GM23338 (cell line): ENCODE data around the gene ITPR2. TPM values are rescaled to one million over a fixed set of nuclear protein-coding genes. Genes with fewer than 3 reads are reported as not detected.

ENCODE experiments used
- ATAC-seq: fragments of 200-7000 bp; cut with Tn5 transposase; 3 replicates; pipeline ENCODE4 v1.9.1; 2020
- DNase-seq: peaks from one replicate; pipeline ENCODE4 v3.0.0-alpha.2; 2015; ENCODE audit warnings: low spot score
- H2AFZ ChIP-seq: fragments of 200-600 bp; sonication (generic); 2 replicates; pipeline ENCODE4 v1.8.0; 2016; ENCODE audit warnings: antibody characterized with exemption, mild to moderate bottlenecking, moderate library complexity
- H3F3A ChIP-seq: fragments of 200-600 bp; sonication (generic); replicated peaks from 2 replicates; pipeline ENCODE4 v1.8.0; 2017; ENCODE audit warnings: antibody characterized with exemption, mixed run types, low read depth
- H3K27ac ChIP-seq: fragments of 200-600 bp; sonication (generic); 2 replicates; pipeline ENCODE4 v1.6.1; 2016; ENCODE audit warnings: low read depth
- H3K27me3 ChIP-seq: fragments of 200-600 bp; sonication (generic); 2 replicates; pipeline ENCODE4 v1.8.0; 2016; ENCODE audit warnings: mild to moderate bottlenecking, mixed run types, moderate library complexity; ENCODE audit not compliant: insufficient read depth
- H3K36me3 ChIP-seq: fragments of 200-600 bp; sonication (generic); 2 replicates; pipeline ENCODE4 v1.8.0; 2016; ENCODE audit warnings: mild to moderate bottlenecking; ENCODE audit not compliant: insufficient read depth
- H3K4me1 ChIP-seq: fragments of 200-600 bp; sonication (generic); 2 replicates; pipeline ENCODE4 v1.8.0; 2016; ENCODE audit warnings: mild to moderate bottlenecking, moderate library complexity; ENCODE audit not compliant: insufficient read depth
- H3K4me2 ChIP-seq: fragments of 200-600 bp; sonication (generic); 2 replicates; pipeline ENCODE4 v1.7.1; 2017; ENCODE audit warnings: mixed run types
- H3K4me3 ChIP-seq: fragments of 200-600 bp; sonication (generic); 2 replicates; pipeline ENCODE4 v1.6.1; 2016; ENCODE audit warnings: mixed run types
- H3K79me2 ChIP-seq: fragments of 200-600 bp; sonication (generic); replicated peaks from 2 replicates; pipeline ENCODE4 v1.8.0; 2017; ENCODE audit warnings: mild to moderate bottlenecking; ENCODE audit not compliant: insufficient read depth
- H3K9me2 ChIP-seq: fragments of 200-600 bp; sonication (generic); 2 replicates; pipeline ENCODE4 v1.8.0; 2017; ENCODE audit not compliant: insufficient read depth
- H4K20me1 ChIP-seq: fragments of 200-600 bp; sonication (generic); replicated peaks from 2 replicates; pipeline ENCODE4 v1.8.0; 2017; ENCODE audit warnings: mild to moderate bottlenecking; ENCODE audit not compliant: insufficient read depth
- H3K27ac Mint-ChIP-seq: 2 replicates; pipeline ENCODE4 v1.8.0; 2020; ENCODE audit warnings: inconsistent platforms, mild to moderate bottlenecking, moderate library complexity, mixed read lengths
- H3K27me3 Mint-ChIP-seq: 3 replicates; pipeline ENCODE4 v1.8.0; 2022; ENCODE audit warnings: low read depth, mild to moderate bottlenecking, moderate library complexity, mixed read lengths, inconsistent platforms; ENCODE audit not compliant: insufficient read depth, poor library complexity
- H3K36me3 Mint-ChIP-seq: 3 replicates; pipeline ENCODE4 v1.8.0; 2021; ENCODE audit warnings: low read depth, mild to moderate bottlenecking, inconsistent platforms, moderate library complexity, mixed read lengths
- H3K4me1 Mint-ChIP-seq: 3 replicates; pipeline ENCODE4 v1.8.0; 2020; ENCODE audit warnings: mild to moderate bottlenecking, inconsistent platforms, mixed read lengths
- H3K4me3 Mint-ChIP-seq: 3 replicates; pipeline ENCODE4 v1.8.0; 2021; ENCODE audit warnings: moderate library complexity, mild to moderate bottlenecking, inconsistent platforms, mixed read lengths
- H3K9me3 Mint-ChIP-seq: 3 replicates; pipeline ENCODE4 v1.8.0; 2020; ENCODE audit warnings: moderate library complexity, mild to moderate bottlenecking, inconsistent platforms, mixed read lengths
- CREB1 ChIP-seq: fragments of 250-450 bp; sonication (Bioruptor Pico); IDR thresholded peaks from 2 replicates; pipeline ENCODE4 v1.5.0; 2020; ENCODE audit warnings: low read depth, mild to moderate bottlenecking, moderate library complexity
- EZH2 ChIP-seq: fragments of 200-600 bp; sonication (generic); IDR thresholded peaks from one replicate; pipeline ENCODE4 v1.8.0; 2017; ENCODE audit warnings: antibody characterized with exemption, mild to moderate bottlenecking, low read depth; ENCODE audit not compliant: unreplicated experiment
- NANOG ChIP-seq: IDR thresholded peaks from 2 replicates; pipeline ENCODE4 v1.6.1; 2016; ENCODE audit warnings: antibody characterized with exemption, borderline replicate concordance
- POLR2AphosphoS5 ChIP-seq: IDR thresholded peaks from 2 replicates; pipeline ENCODE4 v1.6.1; 2016; ENCODE audit warnings: antibody characterized with exemption, low read depth
- STAT1 ChIP-seq: IDR thresholded peaks from one replicate; pipeline ENCODE4 v1.6.1; 2016; ENCODE audit warnings: antibody characterized with exemption; ENCODE audit not compliant: unreplicated experiment
- ZNF462 ChIP-seq: fragments of 250-450 bp; sonication (Bioruptor Pico); IDR thresholded peaks from 2 replicates; pipeline ENCODE4 v1.5.0; 2020; ENCODE audit warnings: mild to moderate bottlenecking, moderate library complexity
- polyA plus RNA-seq: library from polyadenylated mRNA; unstranded; fragments of >200 nt; fragmentation: Nextera tagmentation; extraction: Ambion mirVana; gene quantifications from 2 replicates; pipeline ENCODE4 v1.2.1, GENCODE V29; 2016
- total RNA-seq: library from RNA; depleted of rRNA; stranded (reverse); fragments of >200 nt; shearing (Covaris generic); gene quantifications from 2 replicates; pipeline ENCODE4 v1.2.3, GENCODE V29; 2014

ITPR2 gene
- total and polyA plus RNA-seq, 2 experiments from 2014 or later: 44.5 to 65.2 TPM

GRCh38 chr12:26493656-26494055 lies 339.3 kb downstream of the ITPR2 start:
- H3K4me3 Mint-ChIP-seq: no peak overlapping the region
- H3K27me3 Mint-ChIP-seq: peaks cover 1% of the 10 kb centered on the region
- no peaks in the 10 kb centered on the region for H4K20me1 ChIP-seq
- peaks cover 3% of the 10 kb centered on the region; the same call in 2 of the 3 replicates for H3K4me1 Mint-ChIP-seq
- H3K27me3 ChIP-seq: no peaks in the 10 kb centered on the region
- H3F3A ChIP-seq: no peaks in the 10 kb centered on the region
- no peak overlapping the region for H2AFZ ChIP-seq
- H3K9me3 Mint-ChIP-seq: no peaks in the 10 kb centered on the region
- no peaks in the 10 kb centered on the region for H3K9me2 ChIP-seq
- H3K4me2 ChIP-seq: no peak overlapping the region
- H3K27ac Mint-ChIP-seq: no peak overlapping the region
- peaks cover 10% of the 10 kb centered on the region for H3K36me3 ChIP-seq
- peaks cover 3% of the 10 kb centered on the region; the same call in 1 of the 2 replicates for H3K4me1 ChIP-seq
- H3K36me3 Mint-ChIP-seq: peaks cover 26% of the 10 kb centered on the region
- DNase-seq: no peak
- H3K27ac ChIP-seq: no peak overlapping the region
- H3K79me2 ChIP-seq: no peaks in the 10 kb centered on the region
- ATAC-seq: no peak
- no peak overlapping the region for H3K4me3 ChIP-seq
- no peak for TF ChIP-seq ZNF462

- ATAC-seq: no peak
- Histone ChIP-seq H3K27me3 (no peaks in the 10 kb centered on the region), H3K4me1 (peaks cover 3% of the 10 kb centered on the region; the same call in 1 of the 2 replicates)
- TF ChIP-seq ZNF462 (no peak), POLR2AphosphoS5 (no peak), STAT1 (no peak), NANOG (no peak), CREB1 (no peak), EZH2 (no peak)
These were observed 340.6 kb downstream of the ITPR2 start for GRCh38 chr12:26492406-26492805.

More at GRCh38 chr12:26492406-26492805, 340.6 kb downstream of the ITPR2 start:
- no peaks in the 10 kb centered on the region for H3K79me2 ChIP-seq
- H3K27me3 Mint-ChIP-seq: peaks cover 1% of the 10 kb centered on the region
- H3K36me3 Mint-ChIP-seq: peaks cover 23% of the 10 kb centered on the region
- no peaks in the 10 kb centered on the region for H3F3A ChIP-seq
- H3K27ac Mint-ChIP-seq: no peak overlapping the region
- H4K20me1 ChIP-seq: no peaks in the 10 kb centered on the region
- no peaks in the 10 kb centered on the region for H3K9me3 Mint-ChIP-seq
- no peak overlapping the region for H3K4me3 Mint-ChIP-seq
- H3K4me2 ChIP-seq: no peak overlapping the region
- H3K4me1 Mint-ChIP-seq: peaks cover 3% of the 10 kb centered on the region; the same call in 2 of the 3 replicates
- peaks cover 10% of the 10 kb centered on the region for H3K36me3 ChIP-seq
- H3K27ac ChIP-seq: no peak overlapping the region
- H3K4me3 ChIP-seq: no peak overlapping the region
- DNase-seq: no peak
- no peaks in the 10 kb centered on the region for H3K9me2 ChIP-seq
- no peak overlapping the region for H2AFZ ChIP-seq
